Endodermal cell (in vitro differentiated cells): ENCODE data around the gene BCDIN3D. TPM values are rescaled to one million over a fixed set of nuclear protein-coding genes. Genes with fewer than 3 reads are reported as not detected.

Source experiments
- DNase-seq: peaks from one replicate; pipeline ENCODE4 v3.0.0-alpha.2; 2017
- H3K27ac ChIP-seq: 2 replicates; pipeline ENCODE4 v1.5.1; 2013; ENCODE audit warnings: mild to moderate bottlenecking, low read depth, low read length, moderate library complexity
- H3K27me3 ChIP-seq: 2 replicates; pipeline ENCODE4 v1.6.1; 2013; ENCODE audit warnings: mild to moderate bottlenecking, low read length, moderate library complexity; ENCODE audit not compliant: insufficient read depth, control insufficient read depth, poor library complexity, severe bottlenecking
- H3K36me3 ChIP-seq: 2 replicates; pipeline ENCODE4 v1.7.0; 2013; ENCODE audit warnings: mild to moderate bottlenecking, low read length, moderate library complexity; ENCODE audit not compliant: control insufficient read depth, insufficient read depth
- H3K4me1 ChIP-seq: one replicate; pipeline ENCODE4 v1.7.0; 2013; ENCODE audit warnings: low read length; ENCODE audit not compliant: control insufficient read depth, insufficient read depth
- H3K4me3 ChIP-seq: 2 replicates; pipeline ENCODE4 v1.5.1; 2013; ENCODE audit warnings: mild to moderate bottlenecking, low read length, moderate library complexity
- H3K9ac ChIP-seq: 2 replicates; pipeline ENCODE4 v1.6.1; 2013; ENCODE audit warnings: mild to moderate bottlenecking, low read length, moderate library complexity; ENCODE audit not compliant: poor library complexity, severe bottlenecking; ENCODE audit errors: extremely low read depth
- H3K9me3 ChIP-seq: 2 replicates; pipeline ENCODE4 v1.6.1; 2013; ENCODE audit warnings: mild to moderate bottlenecking, low read length, moderate library complexity; ENCODE audit not compliant: control insufficient read depth
- H3K27ac Mint-ChIP-seq: 2 replicates; pipeline ENCODE4 v1.8.0; 2020; ENCODE audit warnings: mixed read lengths
- H3K27me3 Mint-ChIP-seq: 2 replicates; pipeline ENCODE4 v1.8.0; 2021; ENCODE audit warnings: mild to moderate bottlenecking, mixed read lengths; ENCODE audit not compliant: insufficient read depth
- H3K36me3 Mint-ChIP-seq: 2 replicates; pipeline ENCODE4 v1.8.0; 2020; ENCODE audit warnings: low read depth, mixed read lengths
- H3K4me1 Mint-ChIP-seq: 2 replicates; pipeline ENCODE4 v1.8.0; 2020; ENCODE audit warnings: mixed read lengths
- H3K4me3 Mint-ChIP-seq: 2 replicates; pipeline ENCODE4 v1.8.0; 2020; ENCODE audit warnings: mild to moderate bottlenecking, moderate library complexity, mixed read lengths
- H3K9me3 Mint-ChIP-seq: 2 replicates; pipeline ENCODE4 v1.8.0; 2020; ENCODE audit warnings: mild to moderate bottlenecking, mixed read lengths
- CTCF ChIP-seq: fragments of 200-600 bp; sonication (generic); conservative IDR thresholded peaks from 2 replicates; pipeline ENCODE4 v1.5.0; 2021; ENCODE audit warnings: antibody characterized with exemption, mild to moderate bottlenecking
- WGBS, 2 experiments: methylation state at CpG; one replicate each; pipeline versions ENCODE4 v1.1.5 to v1.1.7; 2013; ENCODE audit warnings: missing lambda C conversion rate in 2 of 2, mixed read lengths in 1 of 2; ENCODE audit not compliant: insufficient coverage in 1 of 2, insufficient read length in 1 of 2; 5-methylcytosine and 5-hydroxymethylcytosine counted together
- total RNA-seq, 2 donors: library from RNA; stranded (reverse); fragmentation: NEBNext Ultra II Directional in 1 of 2; extraction: Animal tissue kit (Norgen Biotek cat#: 25700) in 1 of 2; gene quantifications; 2 replicates in 1 of 2; 3 replicates in 1 of 2; pipeline ENCODE4 v1.2.1, GENCODE V29; 2021

BCDIN3D gene
- total RNA-seq, 2 donors from 2014 or later: 2.8 to 3.8 TPM

DNA sequence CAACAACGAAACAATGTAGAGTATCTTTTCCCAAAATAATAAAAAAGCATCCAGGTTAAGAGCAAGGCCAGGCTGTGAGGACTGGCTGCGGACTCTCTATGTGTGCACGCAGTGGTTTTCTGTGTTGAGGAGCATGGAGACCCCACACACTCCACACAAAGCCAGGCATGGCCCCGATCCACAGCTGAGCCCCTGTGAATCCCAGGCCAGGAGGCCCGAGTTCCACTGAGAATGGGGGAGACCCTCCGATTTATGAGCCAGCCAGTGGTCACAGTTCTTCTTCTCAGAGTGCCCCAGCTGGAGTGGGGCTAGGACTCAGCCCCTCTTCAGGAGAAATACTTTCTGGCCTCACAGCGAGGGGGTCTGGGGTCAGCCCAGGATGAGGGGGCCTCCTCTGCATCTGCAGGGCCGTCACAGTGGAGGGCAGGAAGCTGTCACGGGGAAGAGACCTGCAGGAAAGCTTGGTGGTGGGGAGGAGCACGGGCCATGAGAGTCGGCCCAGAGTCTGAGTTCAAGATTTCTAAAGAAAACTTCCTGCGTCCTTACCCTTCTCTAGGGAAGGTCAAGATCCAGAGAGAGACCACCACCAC is 34.8 kb downstream of the BCDIN3D start:
- H3K4me1 ChIP-seq: peaks cover 9% of the 10 kb centered on the region
- no peak for TF ChIP-seq CTCF
- no peaks in the 10 kb centered on the region for H3K9me3 Mint-ChIP-seq
- peak overlapping the region; percentile 98 for H3K27ac ChIP-seq
- peaks cover 6% of the 10 kb centered on the region for H3K36me3 ChIP-seq
- no peaks in the 10 kb centered on the region for H3K27me3 ChIP-seq
- no peak overlapping the region for H3K4me3 ChIP-seq
- peaks cover 18% of the 10 kb centered on the region for H3K36me3 Mint-ChIP-seq
- no peak overlapping the region for H3K9ac ChIP-seq
- DNase-seq: no peak
- H3K27me3 Mint-ChIP-seq: no peaks in the 10 kb centered on the region
- H3K9me3 ChIP-seq: no peaks in the 10 kb centered on the region
- WGBS, 2 experiments: 90 to 91% methylated on average over 4 to 12 of the region's 12 CpGs
- H3K4me1 Mint-ChIP-seq: peaks cover 36% of the 10 kb centered on the region
- no peak overlapping the region for H3K4me3 Mint-ChIP-seq
- H3K27ac Mint-ChIP-seq: peak overlapping the region; percentile 17

- Histone ChIP-seq H3K36me3 (peaks cover 11% of the 10 kb centered on the region), H3K9me3 (no peaks in the 10 kb centered on the region), H3K27me3 (no peaks in the 10 kb centered on the region), H3K4me1 (peaks cover 16% of the 10 kb centered on the region), H3K27ac (no peak overlapping the region), H3K9ac (no peak overlapping the region), H3K4me3 (no peak overlapping the region)
- Mint-ChIP-seq H3K9me3 (no peaks in the 10 kb centered on the region), H3K36me3 (peaks cover 20% of the 10 kb centered on the region), H3K4me3 (no peak overlapping the region), H3K27ac (no peak overlapping the region), H3K27me3 (no peaks in the 10 kb centered on the region), H3K4me1 (peaks cover 47% of the 10 kb centered on the region)
- 87 to 88% methylated on average over 3 to 7 of the region's 7 CpGs for WGBS, 2 experiments
- TF ChIP-seq CTCF: no peak
- DNase-seq: no peak
Observed at GRCh38 chr12:49806877-49807276, 36.0 kb downstream of the BCDIN3D start.

DNA sequence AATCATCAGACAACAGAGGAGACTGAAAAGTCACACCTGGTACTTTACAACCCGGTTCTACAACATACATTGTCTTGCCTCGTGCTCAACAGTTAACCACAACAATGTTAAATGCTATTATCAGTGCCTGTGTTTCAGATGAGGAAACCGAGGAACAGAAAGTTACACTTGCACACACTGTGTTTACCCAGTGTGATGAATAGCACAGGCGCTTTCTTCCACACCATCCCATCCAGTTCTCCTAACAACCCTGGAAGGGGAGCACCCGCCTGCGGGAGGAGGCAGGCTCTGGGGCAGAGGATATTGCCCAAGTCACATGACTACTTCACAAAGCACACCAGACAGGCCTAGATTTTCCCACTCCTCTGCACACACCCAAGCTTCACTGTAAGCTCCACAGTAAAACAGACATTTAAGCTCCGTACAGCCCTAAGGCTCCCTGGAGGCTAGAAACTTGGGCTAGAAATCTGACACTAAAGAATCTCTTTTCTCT is 36.5 kb downstream of the BCDIN3D start:
- 91 to 94% methylated on average over 4 to 7 of the region's 7 CpGs for WGBS, 2 experiments
- peaks cover 49% of the 10 kb centered on the region for H3K4me1 Mint-ChIP-seq

More for the DNA sequence above, 36.5 kb downstream of the BCDIN3D start:
- H3K36me3 Mint-ChIP-seq: peaks cover 25% of the 10 kb centered on the region
- Histone ChIP-seq H3K27me3 (no peaks in the 10 kb centered on the region), H3K27ac (no peak overlapping the region), H3K4me1 (peaks cover 21% of the 10 kb centered on the region), H3K9me3 (no peaks in the 10 kb centered on the region), H3K36me3 (peaks cover 11% of the 10 kb centered on the region), H3K9ac (no peak overlapping the region), H3K4me3 (no peak overlapping the region)
- H3K27me3 Mint-ChIP-seq: no peaks in the 10 kb centered on the region
- DNase-seq: no peak
- no peak overlapping the region for H3K27ac Mint-ChIP-seq
- H3K4me3 Mint-ChIP-seq: no peak overlapping the region
- TF ChIP-seq CTCF: no peak
- H3K9me3 Mint-ChIP-seq: no peaks in the 10 kb centered on the region
